GM10266 (cell line): ENCODE measurements around the gene LYST.
A peak's percentile ranks its signal among the peaks of the same experiment; 100 is the strongest.

ENCODE experiments used
- DNase-seq: peaks from one replicate; pipeline ENCODE4 v3.0.0; 2012; ENCODE audit errors: extremely low spot score
- CTCF ChIP-seq: IDR thresholded peaks from 2 replicates; pipeline ENCODE4 v1.5.1; 2012; ENCODE audit warnings: mild to moderate bottlenecking, low read depth; ENCODE audit not compliant: control insufficient read depth, insufficient read depth; ENCODE audit errors: missing control alignments

LYST gene

GRCh38 chr1:235883261-235883927 lies 16.7 kb upstream of the LYST start:
- TF ChIP-seq CTCF, result no peak
- DNase-seq, result peak; percentile 26

- DNase-seq, result no peak
- TF ChIP-seq CTCF, result no peak
These were observed 16.1 kb upstream of the LYST start for GRCh38 chr1:235882816-235883215.

GRCh38 chr1:235881930-235882700 lies 15.4 kb upstream of the LYST start:
- TF ChIP-seq CTCF, result no peak
- no peak for DNase-seq

- TF ChIP-seq CTCF, result no peak
- no peak for DNase-seq
These were observed 11.5 kb upstream of the LYST start for GRCh38 chr1:235878082-235878811.

GRCh38 chr1:235876402-235876841 lies 9.7 kb upstream of the LYST start:
- no peak for TF ChIP-seq CTCF
- no peak for DNase-seq

GRCh38 chr1:235875036-235875597 lies 8.4 kb upstream of the LYST start:
- no peak for TF ChIP-seq CTCF

More at GRCh38 chr1:235875036-235875597, 8.4 kb upstream of the LYST start:
- no peak for DNase-seq
